ENCODE measurements around the gene GMFB. TPM values are rescaled to one million over a fixed set of nuclear protein-coding genes. Genes with fewer than 3 reads are reported as not detected.

The GMFB gene
- total RNA-seq: 95.0 and 101 TPM in 2 replicates

DNA sequence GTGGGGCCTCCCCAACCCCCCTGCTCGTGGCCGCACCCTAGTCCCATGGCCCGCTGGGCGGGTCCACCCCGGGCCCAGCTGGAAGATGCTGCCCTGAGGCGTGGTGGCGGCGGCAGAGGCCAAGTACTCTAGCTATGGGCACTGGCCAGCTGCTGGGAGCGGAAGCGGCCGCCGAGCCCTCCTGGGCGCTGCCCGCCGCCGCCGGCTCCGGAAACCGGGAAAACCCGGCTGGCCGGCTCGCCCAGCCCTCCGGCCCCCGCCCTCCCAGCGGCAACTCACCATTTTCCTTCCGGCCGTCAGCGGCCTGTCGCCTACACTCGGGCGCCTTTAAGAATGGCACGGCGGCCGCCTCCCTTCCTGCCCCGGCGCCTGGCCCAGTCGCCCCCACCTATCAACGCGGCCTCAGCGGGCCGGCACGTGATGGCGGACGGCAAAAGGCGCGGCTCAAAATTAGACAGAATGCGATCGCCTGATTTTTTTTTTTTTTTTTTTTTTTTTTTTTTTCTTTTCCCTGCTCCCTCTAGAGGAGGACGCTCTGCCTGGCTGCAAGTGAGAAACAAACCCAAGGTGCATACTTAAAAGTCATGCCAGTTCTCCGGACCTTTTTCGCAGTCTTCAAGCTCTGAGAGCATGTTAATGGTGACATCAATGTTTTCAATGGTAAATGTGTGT is at the start of gene GMFB:
GMFB (minus strand) TSS at position 335 of the 672 bp plus-strand sequence; CDS start at position 282, 53 bp downstream.

DNA sequence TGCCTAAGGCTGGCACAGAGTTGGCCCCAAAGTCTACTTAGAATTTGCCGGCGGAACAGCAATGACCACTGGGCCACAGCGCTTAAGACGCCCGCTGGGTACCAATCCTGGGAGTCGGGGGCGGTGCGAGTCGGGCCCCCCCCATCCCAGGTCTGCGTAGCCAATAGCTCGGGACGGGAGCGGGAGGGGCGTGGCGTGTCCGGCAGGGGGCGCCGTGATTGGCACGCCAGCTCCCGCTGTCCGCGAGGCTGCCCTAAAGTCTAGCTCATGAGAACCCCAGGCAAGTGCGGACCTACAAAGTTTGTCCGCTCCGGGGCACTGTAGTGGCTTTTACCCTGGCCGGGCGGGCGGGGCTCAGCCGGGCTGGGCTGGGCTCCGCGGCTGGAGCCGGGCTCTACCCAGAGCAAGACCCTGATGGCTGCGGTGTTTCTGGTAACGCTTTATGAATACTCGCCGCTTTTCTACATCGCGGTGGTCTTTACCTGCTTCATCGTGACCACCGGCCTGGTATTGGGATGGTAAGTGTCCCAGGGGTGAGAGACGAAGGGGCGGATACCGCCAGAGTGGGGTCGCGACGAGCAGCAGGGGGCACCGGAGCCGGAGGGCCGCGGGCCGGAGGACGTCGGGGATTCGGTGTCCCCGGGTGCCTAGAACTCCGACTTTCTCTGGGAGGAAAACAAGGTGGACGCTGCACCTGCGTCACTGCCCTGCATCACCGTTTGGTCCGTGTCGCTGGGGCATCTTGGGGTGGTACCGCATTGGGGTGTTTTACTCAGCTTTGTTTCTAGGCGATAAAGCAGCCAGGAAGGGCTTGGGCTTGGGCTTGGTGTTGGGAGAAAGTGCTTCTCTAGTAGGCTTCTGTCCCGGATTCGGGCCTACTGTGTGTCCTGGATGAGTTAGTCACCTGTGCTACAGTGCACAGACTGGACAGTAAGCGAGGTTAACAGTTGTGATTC is 21.0 kb upstream of the GMFB start, which contains the start of gene CGRRF1:
CGRRF1 (plus strand) TSS at position 361 of the 956 bp plus-strand sequence; CDS start at position 415, 54 bp downstream.

DNA sequence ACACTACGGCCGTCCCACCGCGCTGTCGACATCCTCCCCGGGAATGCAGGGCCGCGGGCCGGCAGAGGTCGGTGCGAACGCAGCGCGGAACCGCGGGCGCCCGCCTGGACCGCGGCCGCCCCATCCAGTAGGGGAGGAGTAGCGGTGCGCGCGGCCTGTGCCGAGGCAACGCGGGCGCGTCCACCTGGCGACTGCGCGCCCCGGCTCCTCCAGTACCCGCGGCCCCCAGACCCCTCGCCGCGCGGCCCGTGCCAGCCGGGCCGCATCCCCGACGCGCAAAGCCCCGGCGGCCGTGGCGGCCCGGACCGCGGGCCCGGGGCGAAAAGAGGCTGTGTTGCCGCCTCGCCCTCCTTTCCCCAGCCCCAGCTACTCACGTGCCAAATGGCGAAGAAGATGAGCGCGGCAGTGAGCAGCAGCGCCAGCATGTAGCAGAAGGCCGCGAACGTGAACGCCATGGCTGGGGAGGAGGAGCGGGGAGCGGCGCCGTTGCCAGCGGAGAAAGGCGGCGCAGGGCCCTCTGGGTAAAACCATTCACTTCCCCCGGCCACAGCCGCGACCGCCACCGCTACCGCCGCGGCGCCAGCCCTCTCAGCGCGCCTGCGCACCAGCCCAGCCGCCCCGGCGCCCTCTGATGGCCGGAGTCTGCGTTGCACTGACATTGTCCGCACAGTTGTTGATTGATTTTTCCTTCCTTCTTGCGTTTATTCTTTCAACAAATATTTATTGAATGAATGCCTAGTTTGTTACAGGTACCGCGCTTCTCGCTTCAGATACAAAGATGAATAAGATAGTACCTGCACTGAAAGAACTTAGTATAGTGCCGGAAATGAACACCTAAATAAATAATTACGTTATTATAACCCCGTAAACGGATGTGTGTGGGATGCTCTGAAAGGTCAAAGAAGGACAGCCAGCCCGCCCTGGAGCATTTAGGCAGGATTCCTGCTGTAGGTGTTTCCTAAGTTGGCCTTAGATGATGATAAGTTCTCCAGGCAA is 47.6 kb downstream of the GMFB start, which contains the start of gene CNIH1:
CNIH1 (minus strand) TSS at position 502 of the 996 bp plus-strand sequence; CDS start at position 455, 47 bp downstream.

Other genes starting within 250 kb of the GMFB start
- 53.2 and 64.3 TPM in 2 replicates for gene CDKN3, start 92.0 kb downstream of the GMFB start, total RNA-seq
- gene CNIH1, start 47.6 kb downstream of the GMFB start, total RNA-seq: 61.4 and 109 TPM in 2 replicates
- gene CGRRF1, start 20.9 kb upstream of the GMFB start, total RNA-seq: 7.0 and 10.2 TPM in 2 replicates
- 15.1 and 27.0 TPM in 2 replicates for gene SAMD4A, start 78.1 kb upstream of the GMFB start, total RNA-seq

Measured in subcutaneous preadipocyte (primary cell).